Brain microvascular endothelial cell (primary cell): Measurements from ENCODE around the gene SUPT7L.

Source experiments
- DNase-seq: peaks from one replicate; pipeline ENCODE4 v3.0.0-alpha.2; 2020
- H3K27ac ChIP-seq: fragments of 250-450 bp; sonication (Bioruptor Pico); 2 replicates; pipeline ENCODE4 v1.5.1; 2020; ENCODE audit warnings: mild to moderate bottlenecking, moderate library complexity
- H3K27me3 ChIP-seq: fragments of 250-450 bp; sonication (Bioruptor Pico); replicated peaks from 2 replicates; pipeline ENCODE4 v1.5.1; 2020; ENCODE audit warnings: mild to moderate bottlenecking
- H3K36me3 ChIP-seq: fragments of 250-450 bp; sonication (Bioruptor Pico); replicated peaks from 2 replicates; pipeline ENCODE4 v1.5.1; 2020; ENCODE audit warnings: mild to moderate bottlenecking
- H3K4me3 ChIP-seq: 2 replicates; pipeline ENCODE4 v1.5.1; 2011; ENCODE audit warnings: low read depth, mild to moderate bottlenecking, control low read depth, low read length, moderate library complexity
- in situ Hi-C: cut with HindIII; loops from 2 replicates; pipeline ENCODE4 v1.10.0; 2017; ENCODE audit warnings: low sequenced_read_pairs, low pct_ligation_motif_present
- TF ChIP-seq, protein P1 (sequence below): IDR thresholded peaks from 2 replicates; pipeline ENCODE4 v1.5.1; 2011; ENCODE audit warnings: low read depth, mild to moderate bottlenecking, moderate library complexity, low read length, control low read depth, inconsistent platforms; ENCODE audit errors: missing control alignments

The SUPT7L gene, protein sequence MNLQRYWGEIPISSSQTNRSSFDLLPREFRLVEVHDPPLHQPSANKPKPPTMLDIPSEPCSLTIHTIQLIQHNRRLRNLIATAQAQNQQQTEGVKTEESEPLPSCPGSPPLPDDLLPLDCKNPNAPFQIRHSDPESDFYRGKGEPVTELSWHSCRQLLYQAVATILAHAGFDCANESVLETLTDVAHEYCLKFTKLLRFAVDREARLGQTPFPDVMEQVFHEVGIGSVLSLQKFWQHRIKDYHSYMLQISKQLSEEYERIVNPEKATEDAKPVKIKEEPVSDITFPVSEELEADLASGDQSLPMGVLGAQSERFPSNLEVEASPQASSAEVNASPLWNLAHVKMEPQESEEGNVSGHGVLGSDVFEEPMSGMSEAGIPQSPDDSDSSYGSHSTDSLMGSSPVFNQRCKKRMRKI

DNA sequence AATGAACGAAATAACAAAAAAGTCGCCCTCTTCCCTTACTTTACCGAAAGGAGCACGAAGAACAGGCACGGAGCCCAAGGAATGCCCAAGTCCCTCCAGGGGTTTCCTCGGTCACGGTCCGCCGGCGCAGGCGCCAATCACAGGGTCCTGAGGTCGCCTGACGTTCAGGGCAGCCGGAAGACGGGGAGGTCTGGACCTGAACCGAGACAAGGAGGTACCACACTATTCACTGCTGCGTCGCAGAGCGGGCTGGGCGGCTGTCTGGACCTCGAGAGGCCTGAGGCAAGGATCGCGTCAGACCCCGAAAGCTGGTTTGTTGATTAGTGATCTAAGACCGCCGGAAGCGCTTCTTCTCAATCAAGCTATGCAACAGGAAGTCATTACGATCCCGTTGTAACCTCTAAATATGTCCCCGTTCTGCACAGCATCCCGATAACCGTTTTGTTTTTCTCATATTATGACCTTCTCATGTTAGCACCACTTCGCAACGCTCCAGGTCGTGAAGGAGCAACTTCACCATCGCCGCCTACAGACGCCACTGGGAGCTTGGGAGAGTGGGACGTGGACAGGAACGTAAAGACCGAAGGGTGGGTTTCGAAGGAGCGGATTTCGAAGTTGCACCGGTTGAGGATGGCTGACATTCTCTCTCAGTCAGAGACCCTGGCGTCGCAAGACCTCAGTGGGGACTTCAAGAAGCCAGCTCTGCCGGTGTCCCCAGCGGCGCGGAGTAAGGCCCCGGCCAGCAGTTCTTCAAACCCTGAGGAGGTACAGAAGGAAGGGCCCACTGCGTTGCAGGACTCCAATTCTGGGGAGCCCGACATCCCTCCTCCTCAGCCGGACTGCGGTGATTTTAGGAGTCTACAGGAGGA is at the start of gene SUPT7L, which contains the start of gene SLC4A1AP:
SUPT7L (minus strand) TSS at position 330 of the 869 bp plus-strand sequence. CDS start 1,422 bp downstream, outside the sequence.
SLC4A1AP (plus strand) TSS at position 605 of the 869 bp plus-strand sequence; CDS start at position 631, 26 bp downstream.
- H3K36me3 ChIP-seq, result peaks cover 24% of the 10 kb centered on the region
- H3K27me3 ChIP-seq, result no peaks in the 10 kb centered on the region
- TF ChIP-seq, protein P1, sequence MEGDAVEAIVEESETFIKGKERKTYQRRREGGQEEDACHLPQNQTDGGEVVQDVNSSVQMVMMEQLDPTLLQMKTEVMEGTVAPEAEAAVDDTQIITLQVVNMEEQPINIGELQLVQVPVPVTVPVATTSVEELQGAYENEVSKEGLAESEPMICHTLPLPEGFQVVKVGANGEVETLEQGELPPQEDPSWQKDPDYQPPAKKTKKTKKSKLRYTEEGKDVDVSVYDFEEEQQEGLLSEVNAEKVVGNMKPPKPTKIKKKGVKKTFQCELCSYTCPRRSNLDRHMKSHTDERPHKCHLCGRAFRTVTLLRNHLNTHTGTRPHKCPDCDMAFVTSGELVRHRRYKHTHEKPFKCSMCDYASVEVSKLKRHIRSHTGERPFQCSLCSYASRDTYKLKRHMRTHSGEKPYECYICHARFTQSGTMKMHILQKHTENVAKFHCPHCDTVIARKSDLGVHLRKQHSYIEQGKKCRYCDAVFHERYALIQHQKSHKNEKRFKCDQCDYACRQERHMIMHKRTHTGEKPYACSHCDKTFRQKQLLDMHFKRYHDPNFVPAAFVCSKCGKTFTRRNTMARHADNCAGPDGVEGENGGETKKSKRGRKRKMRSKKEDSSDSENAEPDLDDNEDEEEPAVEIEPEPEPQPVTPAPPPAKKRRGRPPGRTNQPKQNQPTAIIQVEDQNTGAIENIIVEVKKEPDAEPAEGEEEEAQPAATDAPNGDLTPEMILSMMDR, result no peak
- in situ Hi-C loops, result no loop called here
- peak within 1 kb of the TSS; percentile 95 for H3K4me3 ChIP-seq
- H3K27ac ChIP-seq, result peak within 1 kb of the TSS; percentile 88
- peak; percentile 82 for DNase-seq

DNA sequence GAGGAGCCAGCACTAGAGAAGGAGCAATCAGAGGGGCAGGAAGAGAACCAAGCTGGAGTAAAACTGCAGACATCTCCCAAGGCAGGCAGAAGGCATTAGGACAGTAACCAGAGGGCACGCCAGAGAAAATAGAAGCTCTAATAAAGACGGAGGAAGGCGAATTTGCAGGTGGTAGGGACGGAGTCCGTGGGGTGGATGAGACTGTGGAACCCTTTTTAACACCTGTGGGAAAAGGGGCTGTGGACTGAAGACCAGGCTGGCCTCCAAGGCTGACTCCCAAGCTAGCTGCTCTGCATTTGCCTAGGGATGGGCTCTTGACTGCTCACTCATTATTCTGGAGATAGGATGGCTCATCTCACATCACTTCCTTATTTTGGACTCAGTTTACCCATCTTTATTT is 49.8 kb upstream of the SUPT7L start:
- no peak for DNase-seq
- TF ChIP-seq, protein P1, result no peak
- Histone ChIP-seq H3K36me3 (no peaks in the 10 kb centered on the region), H3K27ac (no peak overlapping the region), H3K27me3 (no peaks in the 10 kb centered on the region), H3K4me3 (no peak overlapping the region)
- in situ Hi-C loops, result no loop called here

DNA sequence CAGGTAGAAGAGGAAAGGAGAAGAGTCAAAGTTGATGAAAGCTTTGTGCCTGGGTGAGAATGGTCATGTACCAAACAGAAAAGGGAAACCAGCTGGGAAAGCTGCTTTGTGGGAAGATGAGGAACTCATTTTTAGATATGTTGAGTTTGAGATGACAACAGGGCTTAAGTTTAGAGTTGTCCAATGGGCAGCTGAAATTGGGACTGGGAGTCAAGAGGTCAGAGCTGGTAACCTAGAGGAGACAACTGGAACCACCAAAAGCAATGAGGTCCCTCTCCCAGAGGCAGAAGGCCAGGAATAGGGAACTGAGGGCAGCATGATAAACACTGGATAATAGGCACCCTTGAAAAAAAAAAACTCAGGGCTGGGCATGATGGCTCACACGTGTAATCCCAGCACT is 49.1 kb upstream of the SUPT7L start:
- in situ Hi-C loops, result no loop called here

DNA sequence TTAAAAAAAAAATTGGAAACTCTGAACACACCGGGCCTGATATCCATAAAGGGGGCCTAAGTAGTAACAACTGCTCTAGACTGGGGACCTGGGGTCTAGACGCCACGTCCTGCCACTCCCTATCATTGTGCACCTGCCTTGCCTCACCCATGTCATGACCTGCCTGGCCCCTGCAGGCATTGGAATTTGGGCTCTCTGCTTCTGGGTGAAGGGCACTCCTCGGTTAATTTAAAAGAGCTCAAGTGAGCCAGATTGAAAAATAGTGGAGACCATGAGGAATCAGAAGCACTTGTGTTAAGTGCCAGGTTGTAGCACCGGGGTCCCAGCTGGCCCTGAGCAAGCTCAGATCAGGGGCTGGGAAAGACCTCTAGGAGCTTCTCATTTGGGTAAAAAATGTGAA is 48.4 kb upstream of the SUPT7L start:
- Histone ChIP-seq H3K36me3 (no peaks in the 10 kb centered on the region), H3K27ac (no peak overlapping the region), H3K27me3 (no peaks in the 10 kb centered on the region), H3K4me3 (no peak overlapping the region)
- in situ Hi-C loops, result no loop called here
- no peak for DNase-seq
- TF ChIP-seq, protein P1, result no peak

More for the DNA sequence above, 49.1 kb upstream of the SUPT7L start:
- Histone ChIP-seq H3K27me3 (no peaks in the 10 kb centered on the region), H3K27ac (no peak overlapping the region), H3K4me3 (no peak overlapping the region), H3K36me3 (no peaks in the 10 kb centered on the region)
- no peak for DNase-seq
- TF ChIP-seq, protein P1, result no peak

DNA sequence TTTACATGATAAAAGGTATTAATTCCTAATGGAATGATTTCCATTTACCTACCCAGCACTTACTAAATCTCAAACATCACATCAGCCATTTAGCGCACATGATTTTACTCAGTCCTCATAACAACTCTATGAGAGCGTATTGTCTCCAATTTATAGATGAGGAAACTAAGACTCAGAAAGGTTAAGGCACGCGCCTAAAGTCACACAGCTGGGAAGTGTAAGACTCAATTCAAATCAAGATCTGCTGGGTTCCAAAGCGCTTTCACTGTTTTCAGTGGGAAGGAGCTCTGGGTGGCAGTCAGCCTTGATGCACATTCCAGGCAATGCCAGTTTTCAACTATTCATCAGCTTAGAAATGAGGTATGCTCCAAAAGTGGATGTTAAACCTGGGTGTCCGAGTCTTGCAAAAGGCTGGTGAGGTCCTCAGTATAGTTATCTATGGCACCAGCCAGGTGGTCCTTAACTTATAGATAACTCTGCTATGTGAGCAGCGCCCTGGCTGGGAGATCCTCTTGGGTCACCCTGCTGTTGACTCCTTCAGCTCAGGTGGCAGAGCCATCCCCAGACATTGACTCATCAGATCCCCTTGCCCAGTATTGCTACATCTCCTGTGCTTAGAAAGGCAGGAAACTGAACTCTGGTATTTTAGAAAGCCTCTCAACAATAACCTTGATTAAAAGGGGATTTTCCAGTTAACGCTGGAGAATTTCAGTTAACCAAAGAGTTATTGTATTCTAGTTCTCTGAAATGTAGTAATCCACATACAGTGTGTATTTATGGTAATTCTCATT is 47.4 kb upstream of the SUPT7L start:
- H3K4me3 ChIP-seq, result no peak overlapping the region
- H3K36me3 ChIP-seq, result no peaks in the 10 kb centered on the region
- in situ Hi-C loops, result no loop called here
- no peak for DNase-seq
- TF ChIP-seq, protein P1, result no peak
- H3K27me3 ChIP-seq, result no peaks in the 10 kb centered on the region
- no peak overlapping the region for H3K27ac ChIP-seq
